Smooth muscle cell of bladder (primary cell): Measurements from ENCODE around the gene AK1. TPM values are rescaled to one million over a fixed set of nuclear protein-coding genes. Genes with fewer than 3 reads are reported as not detected.

Experiments used
- total RNA-seq: library from RNA; depleted of rRNA; stranded (reverse); fragments of >200 nt; gene quantifications from 2 replicates; pipeline ENCODE4 v1.2.3, GENCODE V29; 2014

AK1 gene, protein sequence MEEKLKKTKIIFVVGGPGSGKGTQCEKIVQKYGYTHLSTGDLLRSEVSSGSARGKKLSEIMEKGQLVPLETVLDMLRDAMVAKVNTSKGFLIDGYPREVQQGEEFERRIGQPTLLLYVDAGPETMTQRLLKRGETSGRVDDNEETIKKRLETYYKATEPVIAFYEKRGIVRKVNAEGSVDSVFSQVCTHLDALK
- total RNA-seq = 40.0 and 59.4 TPM in 2 replicates

GRCh38 chr9:127877566-127877998 lies at the start of gene AK1:
Gene AK1, minus strand, starts transcription at chr9:127877675. Its CDS starts 3,058 bp downstream, at chr9:127874617.

GRCh38 chr9:127916720-127917581 lies 39.5 kb upstream of the AK1 start, which contains the start of gene ST6GALNAC4:
Gene ST6GALNAC4, minus strand, starts transcription at chr9:127917041. Its CDS starts 622 bp downstream, at chr9:127916419.

GRCh38 chr9:127899128-127899943 lies 21.9 kb upstream of the AK1 start, which contains the start of gene ST6GALNAC6:
Gene ST6GALNAC6, minus strand, starts transcription at chr9:127899603. Its CDS starts 1,622 bp downstream, at chr9:127897981.

GRCh38 chr9:127854184-127854806 lies 23.2 kb downstream of the AK1 start, which contains the start of gene ENG:
Gene ENG, minus strand, starts transcription at chr9:127854658. Its CDS starts 303 bp downstream, at chr9:127854355.

Other genes starting within 250 kb of the AK1 start
- under 0.01 and 0.09 TPM in 2 replicates for gene CFAP157, start 170.7 kb downstream of the AK1 start, total RNA-seq
- 18.8 and 27.4 TPM in 2 replicates for gene PTRH1, start 162.0 kb downstream of the AK1 start, total RNA-seq
- gene TTC16, start 161.6 kb downstream of the AK1 start, total RNA-seq = 0.09 and 0.14 TPM in 2 replicates
- gene TOR2A, start 142.4 kb downstream of the AK1 start, total RNA-seq = 2.6 and 2.7 TPM in 2 replicates
- gene SH2D3C, start 99.0 kb downstream of the AK1 start, total RNA-seq = under 0.01 and 0.37 TPM in 2 replicates
- 35.1 and 43.4 TPM in 2 replicates for gene CDK9, start 91.6 kb downstream of the AK1 start, total RNA-seq
- gene FPGS, start 74.8 kb downstream of the AK1 start, total RNA-seq = 62.7 and 65.2 TPM in 2 replicates
- 9.0 and 13.2 TPM in 2 replicates for gene ENG, start 23.0 kb downstream of the AK1 start, total RNA-seq
- gene ST6GALNAC6, start 21.9 kb upstream of the AK1 start, total RNA-seq = 39.3 and 50.1 TPM in 2 replicates
- gene ST6GALNAC4, start 39.4 kb upstream of the AK1 start, total RNA-seq = 21.2 and 27.9 TPM in 2 replicates
- 2.6 and 3.0 TPM in 2 replicates for gene PIP5KL1, start 53.1 kb upstream of the AK1 start, total RNA-seq
- gene DPM2, start 60.2 kb upstream of the AK1 start, total RNA-seq = 10.1 and 10.2 TPM in 2 replicates
- 8.5 and 22.0 TPM in 2 replicates for gene EEIG1, start 103.3 kb upstream of the AK1 start, total RNA-seq
- gene NAIF1, start 189.6 kb upstream of the AK1 start, total RNA-seq = 10.8 and 13.0 TPM in 2 replicates
- 24.2 and 25.1 TPM in 2 replicates for gene SLC25A25, start 190.6 kb upstream of the AK1 start, total RNA-seq